IMR-90 (cell line): ENCODE measurements around the gene GPC2. TPM values are rescaled to one million over a fixed set of nuclear protein-coding genes. Genes with fewer than 3 reads are reported as not detected.

Source experiments
- ATAC-seq: fragments of 200-7000 bp; cut with Tn5 transposase; 2 replicates; pipeline ENCODE4 v1.9.1; 2020; ENCODE audit warnings: low read depth, mild to moderate bottlenecking, moderate library complexity
- BruUV-seq: library from RNA; stranded (reverse); fragments of 400-500 nt; replicated peaks from 2 replicates; lab custom pipeline; 2021; lab: Mats Ljungman, UMichigan
- CTCF ChIA-PET: fragments of 300-600 bp; formaldehyde crosslinking; extraction: SDS; loops from one replicate; lab custom pipeline; 2021; ENCODE audit warnings: antibody characterized with exemption; lab: Yijun Ruan, JAX
- POLR2A ChIA-PET: fragments of 300-600 bp; sonication (Branson Sonifier 250); formaldehyde crosslinking; loops from one replicate; lab custom pipeline; 2022; ENCODE audit warnings: antibody characterized with exemption; ENCODE audit not compliant: unreplicated experiment; lab: Charles Lee
- DNase-seq: peaks from one replicate; pipeline ENCODE4 v3.0.0; 2013
- H2AFZ ChIP-seq: replicated peaks from 2 replicates; pipeline ENCODE3; 2013; ENCODE audit warnings: low read length, mild to moderate bottlenecking; ENCODE audit not compliant: poor library complexity
- H2AK5ac ChIP-seq: 2 replicates; pipeline ENCODE4 v1.6.1; 2013; ENCODE audit warnings: low read depth, low read length, inconsistent platforms
- H2AK9ac ChIP-seq: replicated peaks from 2 replicates; pipeline ENCODE3; 2013; ENCODE audit warnings: mild to moderate bottlenecking, low read depth, low read length, moderate library complexity; ENCODE audit not compliant: poor library complexity
- H2BK120ac ChIP-seq: 2 replicates; pipeline ENCODE4 v1.6.1; 2013; ENCODE audit warnings: low read depth, low read length, inconsistent platforms
- H2BK15ac ChIP-seq: 3 replicates; pipeline ENCODE4 v1.6.1; 2013; ENCODE audit warnings: low read depth, low read length, inconsistent platforms
- H2BK20ac ChIP-seq: 2 replicates; pipeline ENCODE4 v1.6.1; 2013; ENCODE audit warnings: low read depth, mild to moderate bottlenecking, inconsistent platforms, low read length, moderate library complexity
- H2BK5ac ChIP-seq: 2 replicates; pipeline ENCODE4 v1.6.1; 2013; ENCODE audit warnings: mild to moderate bottlenecking, low read depth, low read length, inconsistent platforms; ENCODE audit not compliant: poor library complexity, severe bottlenecking
- H3K14ac ChIP-seq: replicated peaks from 2 replicates; pipeline ENCODE4 v1.6.1; 2013; ENCODE audit warnings: low read depth, low read length, inconsistent platforms
- H3K18ac ChIP-seq: 2 replicates; pipeline ENCODE4 v1.6.1; 2013; ENCODE audit warnings: low read depth, low read length, control low read depth
- H3K23ac ChIP-seq: 2 replicates; pipeline ENCODE4 v1.6.1; 2013; ENCODE audit warnings: low read depth, low read length, inconsistent platforms
- H3K27ac ChIP-seq: 2 replicates; pipeline ENCODE4 v1.5.1; 2013; ENCODE audit warnings: mild to moderate bottlenecking, control low read depth, low read length; ENCODE audit not compliant: insufficient read depth
- H3K27me3 ChIP-seq: 2 replicates; pipeline ENCODE4 v1.6.1; 2013; ENCODE audit warnings: low read length; ENCODE audit not compliant: control insufficient read depth, insufficient read depth
- H3K36me3 ChIP-seq: 2 replicates; pipeline ENCODE4 v1.6.1; 2013; ENCODE audit warnings: low read length, mixed read lengths; ENCODE audit not compliant: control insufficient read depth, insufficient read depth
- H3K4ac ChIP-seq: 2 replicates; pipeline ENCODE4 v1.6.1; 2013; ENCODE audit warnings: low read depth, low read length, inconsistent platforms
- H3K4me1 ChIP-seq: 2 replicates; pipeline ENCODE4 v1.6.1; 2013; ENCODE audit warnings: low read length, mixed read lengths; ENCODE audit not compliant: control insufficient read depth, insufficient read depth
- H3K4me2 ChIP-seq: 2 replicates; pipeline ENCODE4 v1.6.1; 2013; ENCODE audit warnings: low read depth, mild to moderate bottlenecking, control low read depth, low read length, moderate library complexity
- H3K4me3 ChIP-seq: 2 replicates; pipeline ENCODE4 v1.5.1; 2013; ENCODE audit warnings: low read depth, mild to moderate bottlenecking, control low read depth, low read length, moderate library complexity; ENCODE audit not compliant: insufficient read depth
- H3K56ac ChIP-seq: 2 replicates; pipeline ENCODE4 v1.6.1; 2013; ENCODE audit warnings: low read length, inconsistent platforms; ENCODE audit not compliant: insufficient read depth; ENCODE audit errors: extremely low read depth
- H3K79me1 ChIP-seq, 2 experiments: 2 replicates each; pipeline ENCODE4 v1.6.1; 2013; ENCODE audit warnings: low read length in 2 of 2, inconsistent platforms in 1 of 2, low read depth in 1 of 2
- H3K9ac ChIP-seq: 2 replicates; pipeline ENCODE4 v1.6.1; 2013; ENCODE audit warnings: low read depth, low read length, control low read depth
- H3K9me1 ChIP-seq: 2 replicates; pipeline ENCODE4 v1.6.1; 2013; ENCODE audit warnings: low read length, inconsistent platforms; ENCODE audit not compliant: insufficient read depth
- H3K9me3 ChIP-seq: 2 replicates; pipeline ENCODE4 v1.6.1; 2013; ENCODE audit warnings: low read length; ENCODE audit not compliant: control insufficient read depth, insufficient read depth
- H4K20me1 ChIP-seq: 2 replicates; pipeline ENCODE4 v1.6.1; 2013; ENCODE audit warnings: low read length, inconsistent platforms; ENCODE audit not compliant: insufficient read depth
- H4K5ac ChIP-seq: 2 replicates; pipeline ENCODE4 v1.6.1; 2013; ENCODE audit warnings: mild to moderate bottlenecking, low read depth, low read length, control low read depth
- H4K8ac ChIP-seq, 2 experiments: 2 replicates each; pipeline ENCODE4 v1.6.1; 2013; ENCODE audit warnings: low read depth in 2 of 2, low read length in 2 of 2, control low read depth in 1 of 2, inconsistent platforms in 1 of 2
- H4K91ac ChIP-seq: 2 replicates; pipeline ENCODE4 v1.6.1; 2013; ENCODE audit warnings: low read depth, low read length, inconsistent platforms; ENCODE audit not compliant: insufficient read depth
- MXI1 ChIP-seq: IDR thresholded peaks from 2 replicates; pipeline ENCODE4 v1.6.1; 2012; ENCODE audit warnings: low read depth, mild to moderate bottlenecking, low read length, moderate library complexity, borderline replicate concordance
- RFX5 ChIP-seq: IDR thresholded peaks from 2 replicates; pipeline ENCODE4 v1.8.0; 2012; ENCODE audit warnings: low read depth, mild to moderate bottlenecking, low read length, moderate library complexity
- USF2 ChIP-seq: fragments of 150-350 bp; IDR thresholded peaks from 2 replicates; pipeline ENCODE4 v1.6.1; 2017; ENCODE audit warnings: mild to moderate bottlenecking, antibody characterized with exemption, low read length, low read depth
- WGBS, 2 experiments: methylation state at CpG; one replicate each; pipeline versions ENCODE4 v1.1.5 to v1.1.7; 2013; ENCODE audit warnings: missing lambda C conversion rate in 2 of 2; ENCODE audit not compliant: insufficient read length in 1 of 2; ENCODE audit errors: extremely low coverage in 2 of 2; 5-methylcytosine and 5-hydroxymethylcytosine counted together
- dilution Hi-C: fragments of 300-500 bp; cut with HindIII; formaldehyde crosslinking; loops from one replicate; pipeline ENCODE4 v1.14.3; 2018; ENCODE audit warnings: low sequenced_read_pairs; ENCODE audit not compliant: unreplicated experiment
- in situ Hi-C: fragments of 300-500 bp; cut with MboI; formaldehyde crosslinking; loops from 3 replicates; pipeline ENCODE4 v1.14.3; 2019; ENCODE audit warnings: low sequenced_read_pairs, inconsistent platforms, mixed read lengths
- intact Hi-C: fragments of 100-400 bp; cut with micrococcal nuclease; formaldehyde crosslinking; loops from 2 replicates; pipeline ENCODE4 v1.10.0; 2022
- polyA plus RNA-seq, 3 experiments: library from polyadenylated mRNA; depleted of rRNA; stranded (reverse); fragments of >200 nt; gene quantifications; 2 replicates each; pipeline ENCODE4 v1.2.3, GENCODE V29; 2012; ENCODE audit warnings: low replicate concordance in 1 of 3
- total RNA-seq: library from RNA; depleted of rRNA; stranded (reverse); fragments of >200 nt; gene quantifications from 2 replicates; pipeline ENCODE4 v1.2.3, GENCODE V29; 2012

GPC2 gene
- total and polyA plus RNA-seq, 2 of the 4 experiments (the other 2 are of a cell fraction), result 1.8 to 6.0 TPM

GRCh38 chr7:100221767-100222444 is 44.7 kb upstream of the GPC2 start:
- H3K23ac ChIP-seq, result no peak overlapping the region
- no peak overlapping the region for H4K5ac ChIP-seq
- H2BK5ac ChIP-seq, result no peak overlapping the region
- H3K9me1 ChIP-seq, result no peaks in the 10 kb centered on the region
- no peak overlapping the region for H3K56ac ChIP-seq
- no peak overlapping the region for H4K8ac ChIP-seq
- H2BK15ac ChIP-seq, result no peak overlapping the region
- BruUV-seq, result no TSS peak
- no peak overlapping the region for H3K4me3 ChIP-seq
- H2AFZ ChIP-seq, result no peak overlapping the region
- WGBS, 2 experiments, result 91% methylated on average over 8 of the region's 14 CpGs; no CpG with 5 or more reads in 1 of the 2 experiments
- H3K27ac ChIP-seq, result no peak overlapping the region
- no peaks in the 10 kb centered on the region for H3K27me3 ChIP-seq
- no peaks in the 10 kb centered on the region for H3K9me3 ChIP-seq
- H2AK9ac ChIP-seq, result no peak overlapping the region
- no peak overlapping the region for H4K91ac ChIP-seq
- ATAC-seq (no peak), DNase-seq (no peak)
- TF ChIP-seq MXI1 (no peak), USF2 (no peak), RFX5 (no peak)
- no peak overlapping the region for H2BK120ac ChIP-seq
- CTCF ChIA-PET, result no interaction called here
- no peak overlapping the region for H3K4me2 ChIP-seq
- no peak overlapping the region for H3K9ac ChIP-seq
- intact Hi-C loops (no loop called here), dilution Hi-C loops (no loop called here), in situ Hi-C loops (no loop called here)
- H3K36me3 ChIP-seq, result peaks cover 16% of the 10 kb centered on the region; the same call in 1 of the 2 replicates
- no peaks in the 10 kb centered on the region for H4K20me1 ChIP-seq
- H3K4me1 ChIP-seq, result no peaks in the 10 kb centered on the region
- no peak overlapping the region for H3K14ac ChIP-seq
- no peak overlapping the region for H3K4ac ChIP-seq
- H2BK20ac ChIP-seq, result no peak overlapping the region
- H3K18ac ChIP-seq, result no peak overlapping the region
- H3K79me1 ChIP-seq, result no peaks in the 10 kb centered on the region
- no peak overlapping the region for H2AK5ac ChIP-seq
- POLR2A ChIA-PET, result interaction anchor here (0.6 kb wide), 1 partner anchor 68 kb away, joined by 3 read pairs; no protein-coding TSS in a partner anchor
